GM18498 (cell line): ENCODE results near the gene SCNN1A.

Experiments
- ATAC-seq: cut with Tn5 transposase; IDR thresholded peaks from one replicate; pipeline ENCODE4 v1.9.1; 2021; ENCODE audit warnings: mild to moderate bottlenecking, moderate library complexity; ENCODE audit not compliant: unreplicated experiment

The SCNN1A gene

GRCh38 chr12:6369916-6370575 lies 5.3 kb downstream of the SCNN1A start:
- ATAC-seq: no peak

GRCh38 chr12:6368906-6369525 lies 6.3 kb downstream of the SCNN1A start:
- ATAC-seq: no peak

GRCh38 chr12:6367969-6368892 lies 7.1 kb downstream of the SCNN1A start:
- ATAC-seq: no peak

- peak; percentile 70 for ATAC-seq
Measured at GRCh38 chr12:6367065-6367968, 8.0 kb downstream of the SCNN1A start.

- ATAC-seq: no peak
Measured at GRCh38 chr12:6364044-6364374, 11.4 kb downstream of the SCNN1A start.

- ATAC-seq: peak; percentile 55
Measured at GRCh38 chr12:6363330-6364043, 11.9 kb downstream of the SCNN1A start.

- ATAC-seq: no peak
Measured at GRCh38 chr12:6363010-6363329, 12.4 kb downstream of the SCNN1A start.

GRCh38 chr12:6362403-6362802 lies 13.0 kb downstream of the SCNN1A start:
- ATAC-seq: no peak

- ATAC-seq: no peak
Measured at GRCh38 chr12:6361834-6362233, 13.5 kb downstream of the SCNN1A start.

- ATAC-seq: no peak
Measured at GRCh38 chr12:6360578-6361490, 14.5 kb downstream of the SCNN1A start.

- no peak for ATAC-seq
Measured at GRCh38 chr12:6360080-6360571, 15.2 kb downstream of the SCNN1A start.

GRCh38 chr12:6358881-6359280 lies 16.5 kb downstream of the SCNN1A start:
- ATAC-seq: no peak

GRCh38 chr12:6356374-6356820 lies 19.0 kb downstream of the SCNN1A start:
- no peak for ATAC-seq

- ATAC-seq: no peak
Measured at GRCh38 chr12:6355491-6356373, 19.6 kb downstream of the SCNN1A start.

GRCh38 chr12:6354495-6355393 lies 20.6 kb downstream of the SCNN1A start:
- ATAC-seq: no peak

- ATAC-seq: no peak
Measured at GRCh38 chr12:6352193-6353173, 22.9 kb downstream of the SCNN1A start.
